ENCODE data around the gene WDR70.
"Not testable (repeated sequence)": the region's sequence is repeated elsewhere in the genome, so short reads cannot be mapped to it uniquely, and the experiment has no call there.

Gene WDR70

GRCh38 chr5:37575541-37576489 is 196.7 kb downstream of the WDR70 start:
- no peak for DNase-seq

GRCh38 chr5:37576552-37576951 is 197.4 kb downstream of the WDR70 start:
- DNase-seq = no peak

- DNase-seq = no peak
Measured at GRCh38 chr5:37578176-37578575, 199.1 kb downstream of the WDR70 start.

GRCh38 chr5:37580106-37580505 is 201.0 kb downstream of the WDR70 start:
- DNase-seq = no peak

GRCh38 chr5:37582202-37582601 is 203.1 kb downstream of the WDR70 start:
- no peak for DNase-seq

GRCh38 chr5:37593292-37593691 is 214.2 kb downstream of the WDR70 start:
- not testable (repeated sequence) for DNase-seq

- not testable (repeated sequence) for DNase-seq
Measured at GRCh38 chr5:37594864-37595263, 215.7 kb downstream of the WDR70 start.

- DNase-seq = no peak
Measured at GRCh38 chr5:37598733-37599132, 219.6 kb downstream of the WDR70 start.

GRCh38 chr5:37601163-37601562 is 222.0 kb downstream of the WDR70 start:
- DNase-seq = no peak

- DNase-seq = no peak
Measured at GRCh38 chr5:37603072-37603471, 224.0 kb downstream of the WDR70 start.

GRCh38 chr5:37604290-37604689 is 225.2 kb downstream of the WDR70 start:
- no peak for DNase-seq

GRCh38 chr5:37606148-37606547 is 227.0 kb downstream of the WDR70 start:
- DNase-seq = no peak

- no peak for DNase-seq
Measured at GRCh38 chr5:37606632-37607248, 227.6 kb downstream of the WDR70 start.

- peak; percentile 78 for DNase-seq
Measured at GRCh38 chr5:37615184-37615583, 236.1 kb downstream of the WDR70 start.

GRCh38 chr5:37619353-37619752 is 240.2 kb downstream of the WDR70 start:
- peak; percentile 55 for DNase-seq

- not testable (repeated sequence) for DNase-seq
Measured at GRCh38 chr5:37622354-37622753, 243.2 kb downstream of the WDR70 start.

GRCh38 chr5:37626266-37626665 is 247.1 kb downstream of the WDR70 start:
- DNase-seq = peak; percentile 47

GRCh38 chr5:37628876-37629275 is 249.8 kb downstream of the WDR70 start:
- no peak for DNase-seq

- no peak for DNase-seq
Measured at GRCh38 chr5:37631939-37632338, 252.8 kb downstream of the WDR70 start.

- peak; percentile 83 for DNase-seq
Measured at GRCh38 chr5:37637165-37637845, 258.2 kb downstream of the WDR70 start.

GRCh38 chr5:37638897-37639296 is 259.8 kb downstream of the WDR70 start:
- peak; percentile 22 for DNase-seq

GRCh38 chr5:37640088-37640487 is 261.0 kb downstream of the WDR70 start:
- no peak for DNase-seq

GRCh38 chr5:37641933-37642332 is 262.8 kb downstream of the WDR70 start:
- DNase-seq = no peak

GRCh38 chr5:37645707-37646106 is 266.6 kb downstream of the WDR70 start:
- DNase-seq = no peak

All from HCEC 1CT (cell line).